GM15510 (cell line): ENCODE data around the gene GPHB5.

Experiments
- POLR2A ChIP-seq: IDR thresholded peaks from 3 replicates; pipeline ENCODE4 v1.6.1; 2011; ENCODE audit warnings: borderline replicate concordance; ENCODE audit not compliant: insufficient read length; ENCODE audit errors: extremely low read depth

Gene GPHB5

GRCh38 chr14:63301891-63302534 lies 16.7 kb downstream of the GPHB5 start:
- no peak for TF ChIP-seq POLR2A

GRCh38 chr14:63300854-63301253 lies 17.9 kb downstream of the GPHB5 start:
- TF ChIP-seq POLR2A = no peak

GRCh38 chr14:63299351-63300110 lies 19.2 kb downstream of the GPHB5 start:
- TF ChIP-seq POLR2A = no peak

- no peak for TF ChIP-seq POLR2A
These were observed 21.2 kb downstream of the GPHB5 start for GRCh38 chr14:63297372-63298063.

GRCh38 chr14:63296060-63296563 lies 22.6 kb downstream of the GPHB5 start:
- TF ChIP-seq POLR2A = no peak

- TF ChIP-seq POLR2A = no peak
These were observed 23.5 kb downstream of the GPHB5 start for GRCh38 chr14:63295231-63295685.

- no peak for TF ChIP-seq POLR2A
These were observed 25.9 kb downstream of the GPHB5 start for GRCh38 chr14:63292805-63293204.

- no peak for TF ChIP-seq POLR2A
These were observed 27.8 kb downstream of the GPHB5 start for GRCh38 chr14:63290741-63291430.

- TF ChIP-seq POLR2A = no peak
These were observed 29.9 kb downstream of the GPHB5 start for GRCh38 chr14:63288853-63289252.

GRCh38 chr14:63287666-63288483 lies 30.9 kb downstream of the GPHB5 start:
- no peak for TF ChIP-seq POLR2A

- no peak for TF ChIP-seq POLR2A
These were observed 32.7 kb downstream of the GPHB5 start for GRCh38 chr14:63286071-63286470.

- TF ChIP-seq POLR2A = no peak
These were observed 34.9 kb downstream of the GPHB5 start for GRCh38 chr14:63283884-63284248.

- TF ChIP-seq POLR2A = no peak
These were observed 35.5 kb downstream of the GPHB5 start for GRCh38 chr14:63282997-63283883.
